ENCODE measurements around the gene PRMT3.
"Not testable (repeated sequence)": the region's sequence is repeated elsewhere in the genome, so short reads cannot be mapped to it uniquely, and the experiment has no call there.

The PRMT3 gene

DNA sequence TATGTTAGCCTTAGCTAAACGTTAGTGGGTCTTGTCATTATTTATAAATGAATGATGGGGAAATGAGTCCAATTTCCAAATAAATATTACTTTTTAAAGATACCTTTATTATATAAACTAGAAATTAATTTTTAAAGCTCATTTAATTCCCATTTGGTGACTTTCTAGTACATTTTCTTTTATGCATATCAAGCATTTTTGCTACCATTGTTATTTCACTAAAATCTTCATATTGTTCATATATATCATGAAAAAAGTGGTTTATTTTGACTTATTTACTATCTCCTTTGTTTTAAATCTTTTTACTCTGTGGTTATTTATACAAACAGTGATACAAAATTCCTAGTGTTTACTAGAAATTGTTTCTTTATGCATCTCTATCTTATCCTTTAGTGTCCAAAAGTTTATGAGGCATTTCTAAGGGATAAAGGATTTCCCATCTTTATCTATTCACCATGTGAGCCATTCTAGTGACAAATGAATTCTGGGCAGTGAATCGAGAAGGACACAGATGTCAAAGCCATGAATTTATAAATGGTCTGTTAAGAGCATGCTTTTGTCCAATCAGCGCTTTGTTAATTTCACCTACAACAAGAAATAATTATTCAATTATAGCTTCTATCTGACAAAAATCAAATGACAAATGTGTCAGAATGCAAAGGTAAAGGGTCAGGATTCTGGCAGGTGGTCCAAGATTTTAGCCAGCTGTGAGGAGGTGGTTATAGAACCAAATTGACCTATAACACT lies 70.6 kb downstream of the PRMT3 start:
- no peak for DNase-seq (ENCODE audit: low spot score)

DNA sequence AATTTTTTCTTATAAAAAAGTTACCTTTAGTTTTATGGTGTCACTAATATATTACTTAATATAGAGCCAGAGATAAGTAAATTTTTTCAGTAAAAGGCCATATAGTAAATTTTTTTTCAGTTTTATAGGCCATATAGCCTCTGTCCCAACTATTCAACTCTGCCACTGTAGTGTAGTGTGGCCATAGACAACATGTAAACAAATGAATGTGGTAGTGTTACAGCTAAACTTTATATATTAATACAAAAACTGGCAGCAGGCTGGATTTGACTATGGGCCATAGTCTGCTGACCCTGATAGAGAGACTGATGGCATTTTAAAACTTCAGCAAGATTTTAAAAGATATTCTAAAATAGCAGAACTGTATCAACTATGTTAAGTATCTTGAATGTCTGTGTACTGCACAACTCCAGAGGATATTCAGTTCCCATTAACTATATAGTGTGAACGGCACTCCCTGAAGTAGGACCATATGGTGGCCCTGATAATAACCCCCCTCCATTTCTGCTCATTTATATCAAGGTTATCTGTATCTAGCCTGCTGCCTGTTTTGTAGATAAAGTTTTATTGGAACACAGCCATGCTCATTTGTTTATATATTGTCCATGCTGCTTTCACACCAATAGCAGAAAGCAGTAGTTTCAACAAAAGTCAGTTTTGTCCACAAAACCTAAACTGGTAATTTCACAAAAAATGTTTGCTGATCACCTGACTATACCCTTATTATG lies 71.6 kb downstream of the PRMT3 start:
- no peak for DNase-seq (ENCODE audit: low spot score)

DNA sequence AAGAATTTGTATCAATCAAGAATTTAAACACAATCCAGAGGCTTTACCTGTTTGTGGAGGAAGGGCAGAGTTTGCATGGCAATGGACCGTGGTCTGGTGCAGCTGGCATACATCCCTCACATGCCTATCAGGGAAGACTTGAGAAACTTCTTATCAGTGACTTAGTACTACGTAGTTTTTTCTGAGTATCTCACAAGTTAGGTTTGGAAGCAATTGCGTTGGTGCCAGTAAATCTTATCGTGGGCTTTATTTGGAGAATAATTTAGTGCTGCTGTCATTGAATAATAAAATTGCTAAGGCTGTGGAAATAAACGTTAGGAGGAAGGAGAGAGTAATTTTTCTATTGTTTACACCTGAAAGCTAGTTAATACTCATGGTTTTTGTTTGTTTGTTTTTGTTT lies 72.3 kb downstream of the PRMT3 start:
- DNase-seq (ENCODE audit: low spot score) = no peak

DNA sequence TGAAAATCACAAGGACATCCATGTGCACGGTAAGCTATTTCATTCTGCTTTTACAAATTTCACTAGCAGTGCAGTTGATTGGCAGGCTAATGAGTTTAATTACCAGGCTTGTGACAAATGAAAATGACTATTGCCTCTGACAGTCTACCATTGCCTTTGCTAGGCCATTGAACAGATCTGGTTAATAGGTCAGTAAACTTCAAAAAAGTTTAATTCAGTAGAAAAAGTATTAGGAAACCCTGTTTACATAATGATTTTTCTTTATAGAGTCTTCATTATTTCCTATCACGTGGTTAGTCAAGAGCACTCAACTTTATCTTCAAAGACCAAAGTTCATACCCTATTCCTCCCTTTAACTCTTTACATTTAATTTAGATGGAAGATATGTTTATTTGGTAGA lies 77.0 kb downstream of the PRMT3 start:
- no peak for DNase-seq (ENCODE audit: low spot score)

DNA sequence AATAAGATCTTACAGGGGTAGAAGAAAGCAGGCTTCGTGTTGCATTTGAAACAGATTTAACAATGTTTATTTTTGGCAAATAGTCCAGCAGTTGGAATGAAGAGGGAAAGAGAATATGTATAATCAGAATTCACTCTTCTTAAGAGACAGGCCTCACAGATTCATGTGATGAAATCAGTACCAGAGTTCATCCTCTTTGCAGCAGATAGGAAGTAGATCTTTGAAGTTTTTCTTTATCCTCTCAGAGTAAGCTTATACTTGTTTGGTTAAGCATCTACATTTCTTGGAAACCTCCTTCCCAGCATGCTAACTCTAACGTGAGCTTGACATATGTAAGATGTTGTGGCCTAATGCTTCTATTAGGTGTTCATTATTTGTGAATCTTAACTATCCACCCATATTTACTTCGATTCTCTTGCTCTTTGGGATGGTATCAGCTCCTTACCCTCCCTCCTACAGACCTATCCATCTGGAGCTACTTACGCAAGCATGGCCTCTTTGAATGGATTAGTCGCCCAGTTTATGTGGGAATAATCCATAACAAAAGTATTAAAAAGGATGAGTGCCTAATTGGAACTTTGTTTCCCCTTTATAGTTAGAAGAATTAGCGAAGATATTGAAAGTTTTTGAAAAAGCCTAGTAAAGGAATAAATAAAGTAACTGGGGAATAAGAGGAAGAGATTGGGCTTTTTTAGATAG lies 80.1 kb downstream of the PRMT3 start:
- DNase-seq (ENCODE audit: low spot score) = no peak

DNA sequence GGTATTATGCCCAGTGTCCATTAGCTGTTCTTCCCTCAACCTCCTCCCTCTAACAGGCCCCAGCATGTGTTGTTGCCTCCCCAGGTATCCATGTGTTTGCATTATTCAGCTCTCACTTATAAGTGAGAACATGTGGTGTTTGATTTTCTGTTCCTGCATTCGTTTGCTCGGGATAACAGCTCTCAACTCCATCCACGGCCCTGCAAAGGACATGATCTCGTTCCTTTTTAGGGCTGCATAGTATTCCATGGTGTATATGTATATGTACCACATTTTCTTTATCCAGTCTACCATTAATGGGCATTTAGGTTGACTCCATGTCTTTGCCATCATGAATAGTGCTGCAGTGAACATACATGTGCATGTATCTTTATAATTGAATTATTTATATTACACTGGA lies 82.8 kb downstream of the PRMT3 start:
- no peak for DNase-seq (ENCODE audit: low spot score)

DNA sequence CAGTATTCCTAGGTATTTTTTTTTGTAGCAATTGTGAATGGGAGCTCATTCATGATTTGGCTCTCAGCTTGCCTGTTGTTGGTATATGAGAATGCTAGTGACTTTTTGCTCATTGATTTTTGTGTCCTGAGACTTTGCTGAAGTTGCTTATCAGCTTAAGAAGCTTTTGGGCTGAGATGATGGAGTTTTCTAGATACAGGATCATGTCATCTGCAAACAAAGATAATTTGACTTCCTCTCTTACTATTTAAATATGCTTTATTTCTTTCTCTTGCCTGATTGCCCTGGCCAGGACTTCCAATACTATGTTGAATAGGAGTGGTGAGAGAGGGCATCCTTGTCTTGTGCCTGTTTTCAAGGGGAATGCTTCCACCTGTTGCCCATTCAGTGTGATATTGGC lies 84.4 kb downstream of the PRMT3 start:
- DNase-seq (ENCODE audit: low spot score) = not testable (repeated sequence)

DNA sequence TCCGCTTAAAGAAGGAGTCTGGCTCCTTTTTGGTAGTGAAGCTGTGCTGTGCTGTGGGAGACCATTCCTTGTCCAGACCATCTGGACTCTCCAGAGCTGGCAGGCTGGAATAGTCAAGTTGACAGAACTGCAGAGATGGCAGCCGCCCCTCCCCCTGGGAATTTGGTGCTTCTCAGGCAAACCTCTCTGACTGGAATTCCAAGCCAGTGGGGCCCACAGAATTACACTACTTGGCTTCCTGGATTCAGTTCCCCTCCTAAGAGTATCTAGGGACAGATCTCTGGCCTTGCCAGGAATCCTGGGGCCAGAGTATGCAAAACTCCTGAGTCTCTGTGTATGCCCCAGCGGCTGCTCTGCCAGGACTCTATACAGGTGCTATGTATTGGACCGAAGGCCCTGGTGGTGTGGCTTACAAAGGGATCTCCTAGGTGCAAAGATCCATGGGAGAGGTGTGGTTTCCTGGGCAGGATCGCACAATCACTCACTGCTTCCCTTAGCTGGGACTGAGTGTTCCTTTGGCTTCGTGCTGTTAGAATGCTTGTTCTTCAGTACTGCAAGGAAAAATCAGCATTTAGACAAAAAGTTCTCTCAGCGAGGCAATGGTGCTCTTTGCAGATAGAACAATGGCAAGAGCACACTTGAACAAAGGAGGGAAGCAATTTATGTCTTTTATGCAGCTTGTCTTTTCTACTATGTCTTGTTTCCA lies 86.8 kb downstream of the PRMT3 start:
- no peak for DNase-seq (ENCODE audit: low spot score)

DNA sequence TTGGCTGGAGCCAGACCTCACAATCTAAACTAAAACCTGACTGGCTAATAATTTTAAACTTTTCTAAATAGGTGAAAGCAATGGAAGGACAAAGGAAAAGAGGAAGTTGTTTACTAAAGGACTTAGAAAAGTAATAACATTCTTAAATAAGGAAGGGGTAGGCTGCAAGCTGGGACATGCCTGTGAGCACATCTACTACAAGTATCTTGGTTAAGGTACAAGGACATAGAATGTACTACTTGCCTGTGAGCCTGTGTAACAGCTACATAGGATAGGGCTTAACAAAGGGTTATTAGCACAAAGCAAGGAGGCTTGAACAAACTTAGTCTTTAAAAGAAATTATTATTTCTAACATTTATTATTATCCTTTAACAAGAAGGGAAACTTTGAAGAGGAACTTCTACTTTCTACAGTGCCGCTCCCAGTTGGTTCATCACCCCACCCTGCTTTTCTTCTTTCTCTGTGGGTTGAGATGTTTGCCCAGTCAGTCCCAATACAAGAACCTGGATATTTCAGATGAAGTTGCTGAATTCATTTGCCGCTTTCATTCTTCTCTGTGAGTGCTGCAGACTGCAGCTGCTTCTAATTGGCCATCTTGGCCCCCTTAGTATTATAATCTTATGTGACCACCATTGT lies 87.5 kb downstream of the PRMT3 start:
- DNase-seq (ENCODE audit: low spot score) = no peak

DNA sequence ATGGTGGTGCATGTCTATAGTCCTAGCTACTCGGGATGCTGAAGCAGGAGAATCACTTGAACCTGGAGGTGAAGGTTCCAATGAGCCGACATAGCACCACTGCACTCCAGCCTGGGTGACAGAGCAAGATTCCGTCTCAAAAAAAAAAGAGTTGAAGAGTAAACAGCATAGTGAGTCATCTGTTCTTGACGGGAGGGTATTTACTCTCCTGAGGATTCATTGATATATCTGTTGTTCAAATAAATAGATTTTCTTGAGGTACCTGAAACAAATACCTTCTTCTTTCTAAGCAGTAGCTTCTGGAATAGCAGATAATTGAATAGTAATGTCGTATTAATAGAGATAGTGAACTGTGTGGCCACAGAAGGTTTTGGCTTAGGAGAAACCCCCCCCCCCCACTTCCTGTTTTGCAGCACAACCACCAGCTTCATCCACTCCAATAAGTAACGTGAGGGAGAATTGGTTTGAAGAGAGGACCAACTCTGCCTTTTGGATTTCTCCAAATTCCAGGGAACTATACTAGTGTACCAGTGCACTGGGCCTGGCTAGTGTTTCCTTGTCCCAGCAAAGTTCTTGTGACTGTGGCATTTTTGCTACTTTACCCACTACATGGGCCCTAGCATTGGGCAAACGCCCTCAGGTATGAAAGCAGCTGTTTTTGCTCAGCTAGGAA lies 90.0 kb downstream of the PRMT3 start:
- no peak for DNase-seq (ENCODE audit: low spot score)

DNA sequence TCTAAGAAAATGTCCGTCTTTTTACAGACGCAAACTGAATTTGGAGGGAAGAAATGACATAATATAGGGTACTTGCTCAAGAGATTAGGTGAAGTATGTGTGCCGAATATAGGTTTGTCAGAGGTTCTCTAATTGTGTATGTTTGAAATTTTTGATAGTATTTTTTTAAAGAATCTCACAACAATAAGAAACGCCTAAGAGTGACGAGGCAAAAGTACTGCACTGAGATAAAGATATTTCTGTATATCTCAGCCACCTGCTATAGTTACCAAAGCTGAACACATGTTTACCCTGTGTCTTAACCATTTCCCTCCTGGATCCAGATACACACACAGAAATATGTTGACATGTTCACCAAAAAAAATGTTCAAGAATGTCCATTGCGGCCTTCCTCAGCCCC lies 92.0 kb downstream of the PRMT3 start:
- DNase-seq (ENCODE audit: low spot score) = no peak

DNA sequence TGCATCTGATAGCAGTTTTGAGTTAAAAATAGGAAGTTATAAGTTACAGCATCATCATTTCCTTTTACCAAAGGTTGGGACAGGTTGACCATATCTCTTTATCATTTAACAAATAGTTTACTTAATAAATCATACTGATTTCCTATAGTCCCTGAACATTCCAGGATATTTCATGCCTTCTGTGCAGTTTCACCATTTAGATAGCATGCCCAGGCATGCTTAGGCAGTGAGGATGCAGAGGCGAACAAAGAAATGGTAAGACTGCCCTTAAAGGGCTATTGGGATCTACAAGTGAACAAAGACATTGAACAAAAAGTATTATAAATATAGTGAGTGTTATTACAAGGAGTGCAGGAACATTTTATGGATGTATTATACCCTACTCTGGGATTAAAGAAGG lies 96.4 kb downstream of the PRMT3 start:
- no peak for DNase-seq (ENCODE audit: low spot score)

DNA sequence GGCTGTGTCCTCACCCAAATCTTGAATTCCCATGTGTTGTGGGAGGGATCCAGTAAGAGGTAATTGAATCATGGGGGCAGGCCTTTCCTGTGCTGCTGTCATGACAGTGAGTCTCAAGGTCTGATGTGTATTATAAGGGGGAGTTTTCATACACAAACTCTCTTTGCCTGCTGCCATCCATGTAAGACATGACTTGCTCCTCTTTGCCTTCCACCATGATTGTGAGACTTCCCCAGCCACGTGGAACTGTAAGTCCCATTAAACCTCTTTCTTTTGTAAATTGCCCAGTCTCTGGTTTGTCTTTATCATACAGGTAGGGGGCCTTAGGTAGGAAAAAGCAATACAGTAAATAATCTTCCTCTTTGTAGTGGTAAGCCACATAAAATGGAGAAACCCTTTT lies 96.9 kb downstream of the PRMT3 start:
- not testable (repeated sequence) for DNase-seq (ENCODE audit: low spot score)

DNA sequence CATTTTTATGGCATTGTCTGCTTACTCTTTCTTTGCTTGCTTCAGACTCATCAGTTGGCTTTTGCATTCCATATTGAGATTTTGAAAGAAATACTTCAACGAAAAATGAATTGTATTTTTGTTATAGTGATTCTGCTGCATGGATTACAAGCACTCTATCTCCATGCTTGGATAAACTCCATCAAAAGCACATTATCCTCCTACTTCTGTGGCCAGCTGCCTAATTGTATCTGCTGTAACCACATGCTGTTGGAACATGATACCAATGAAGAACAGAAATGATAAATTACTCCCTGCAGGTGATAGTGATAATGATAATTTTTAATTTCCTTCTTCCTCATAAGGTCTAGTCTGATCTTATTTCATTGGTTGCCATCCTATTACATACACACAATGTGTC lies 100.8 kb downstream of the PRMT3 start:
- DNase-seq (ENCODE audit: low spot score) = no peak

DNA sequence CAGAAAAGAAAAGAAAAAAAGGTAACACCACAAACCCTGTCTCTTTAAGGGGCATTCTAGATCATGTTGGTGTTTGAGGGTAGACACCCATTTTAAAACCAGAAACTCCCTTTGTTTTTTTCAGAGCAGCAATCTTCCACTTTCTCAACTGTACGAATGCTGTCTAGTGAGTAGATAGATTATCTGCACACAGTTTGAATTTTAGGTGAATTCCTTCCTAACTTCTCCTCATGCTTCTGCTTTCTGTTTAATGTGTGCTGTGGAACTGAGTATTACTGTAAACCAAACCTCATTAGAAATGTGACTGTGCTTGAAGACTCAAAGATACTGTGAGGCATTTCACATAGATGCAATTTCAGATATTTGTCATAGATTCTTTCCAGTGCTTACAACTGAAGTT lies 102.4 kb downstream of the PRMT3 start:
- DNase-seq (ENCODE audit: low spot score) = no peak

DNA sequence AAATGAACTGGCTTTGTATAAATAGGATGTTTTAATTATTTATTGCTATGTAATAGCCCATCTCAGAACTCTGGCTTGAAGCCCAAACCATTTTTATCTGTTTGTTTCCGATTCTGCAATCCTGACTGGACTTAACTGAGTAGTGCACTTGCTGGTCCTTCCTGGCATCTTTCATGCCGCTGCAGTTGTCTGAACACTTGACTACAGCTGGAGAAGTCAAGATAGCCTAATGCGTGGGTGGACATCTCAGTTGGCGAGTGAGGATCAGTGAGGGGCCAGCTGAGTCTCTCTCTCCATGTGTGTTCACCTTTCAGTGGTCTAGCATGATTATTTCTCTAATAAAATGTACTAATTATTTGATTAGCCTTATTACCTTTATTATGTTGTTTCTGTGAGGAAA lies 105.8 kb downstream of the PRMT3 start:
- no peak for DNase-seq (ENCODE audit: low spot score)

DNA sequence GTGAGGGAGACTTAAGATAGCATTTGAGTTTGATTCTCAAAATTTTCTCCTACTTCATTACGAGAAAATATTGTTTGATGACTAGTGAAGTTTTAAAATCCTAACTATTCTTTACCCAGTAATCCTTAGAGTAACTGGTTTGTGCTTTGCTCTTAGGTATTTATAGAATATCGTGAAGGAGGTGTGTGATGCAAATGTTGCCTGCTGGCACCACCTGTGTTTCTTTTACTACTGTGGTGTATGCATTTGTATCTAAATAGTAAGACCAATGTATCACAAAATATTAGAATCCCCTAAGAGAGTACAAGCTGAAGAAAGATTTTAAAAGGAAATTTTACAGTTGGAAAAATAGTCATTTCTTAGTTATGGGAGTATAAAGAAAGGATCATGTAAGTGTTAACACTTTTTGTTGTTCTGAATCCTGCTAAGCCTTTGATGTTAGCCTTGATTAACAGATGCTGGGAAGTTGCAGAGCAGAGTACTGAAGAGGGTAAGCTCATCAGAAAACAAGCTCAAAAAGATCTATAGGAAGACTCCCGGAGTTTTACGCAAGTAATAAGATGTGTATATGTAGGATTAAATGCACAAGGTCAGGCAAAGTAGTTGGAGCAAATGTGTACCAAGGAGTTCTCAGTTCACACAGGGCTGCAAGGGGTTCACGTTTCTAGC lies 109.7 kb downstream of the PRMT3 start:
- DNase-seq (ENCODE audit: low spot score) = no peak

DNA sequence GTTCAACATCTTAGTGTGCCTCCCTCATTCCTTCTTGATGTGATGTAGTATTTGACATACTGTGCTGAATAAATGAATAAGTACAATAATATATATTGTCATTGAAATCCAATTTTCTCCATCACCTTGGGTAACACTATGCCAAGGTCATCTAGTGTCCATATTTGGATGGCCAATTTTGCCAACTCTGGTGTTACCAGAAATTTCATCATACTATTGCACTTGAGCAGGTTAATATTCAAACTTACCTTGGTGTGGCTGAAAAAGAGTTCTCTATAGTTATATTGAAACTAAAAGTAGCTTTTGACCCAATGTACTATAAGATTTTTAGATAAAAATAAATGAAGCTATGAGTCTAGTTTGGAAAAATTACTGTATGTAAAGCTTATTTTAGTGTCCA lies 113.7 kb downstream of the PRMT3 start:
- no peak for DNase-seq (ENCODE audit: low spot score)

DNA sequence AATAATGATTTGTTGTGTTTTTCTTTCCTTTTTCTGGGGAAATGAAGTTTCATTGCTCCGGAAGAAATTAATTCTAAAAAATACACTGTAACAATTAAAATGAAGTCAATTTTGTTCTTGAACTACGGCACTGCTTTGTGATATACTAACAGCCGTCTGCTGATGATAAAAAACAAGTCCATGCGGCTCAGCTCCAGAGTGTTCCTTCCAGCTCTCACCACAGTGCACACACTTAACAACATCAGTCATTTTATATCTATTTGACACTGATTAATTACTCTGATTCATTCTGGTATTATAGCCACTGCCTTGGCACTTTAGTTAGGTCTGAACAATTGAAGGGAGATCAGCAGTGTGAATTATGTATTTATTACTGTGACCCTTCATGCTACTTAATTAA lies 114.5 kb downstream of the PRMT3 start:
- DNase-seq (ENCODE audit: low spot score) = no peak

DNA sequence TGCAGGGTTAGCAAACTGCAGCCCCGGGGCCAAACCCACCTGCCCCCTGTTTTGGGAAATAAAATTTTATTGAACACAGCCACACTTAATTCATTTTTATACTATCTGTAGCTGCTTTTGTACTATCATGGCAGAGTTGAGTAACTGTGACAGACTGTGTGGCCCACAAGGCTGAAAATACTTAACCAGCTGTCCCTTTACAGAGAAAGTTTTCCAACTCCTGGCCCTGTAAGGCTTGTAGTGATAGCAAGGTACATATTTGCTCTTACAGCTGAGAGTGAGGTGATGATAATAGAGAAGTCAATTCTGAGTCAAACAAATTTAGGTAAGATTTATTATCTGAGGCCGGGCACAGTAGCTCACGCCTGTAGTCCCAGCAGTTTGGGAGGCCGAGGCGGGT lies 124.5 kb downstream of the PRMT3 start:
- DNase-seq (ENCODE audit: low spot score) = no peak

DNA sequence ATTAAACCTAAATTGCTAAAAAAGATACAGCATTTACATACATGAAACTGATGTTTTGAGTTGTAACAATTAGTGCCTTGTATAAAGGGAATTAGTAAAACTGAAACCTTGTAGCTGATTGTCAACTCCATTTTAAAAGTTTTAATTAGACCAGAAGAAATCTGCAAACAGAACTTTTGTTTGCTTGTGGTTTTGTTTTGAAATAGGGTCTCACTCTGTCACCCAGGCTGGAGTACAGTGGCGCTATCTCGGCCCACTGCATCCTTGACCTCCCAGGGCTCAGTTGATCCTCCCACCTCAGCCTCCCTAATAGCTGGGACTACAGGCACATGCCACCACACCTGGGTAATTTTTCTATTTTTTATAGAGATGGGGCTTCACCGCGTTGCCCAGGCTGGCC lies 125.4 kb downstream of the PRMT3 start:
- no peak for DNase-seq (ENCODE audit: low spot score)
